SU-DHL-6 (cell line): ENCODE results near the gene LGR4.

ENCODE experiments used
- H2AFZ ChIP-seq: fragments of 200-600 bp; sonication (generic); 2 replicates; pipeline ENCODE4 v1.6.1; 2014; ENCODE audit warnings: low read depth, mild to moderate bottlenecking, moderate library complexity, mixed read lengths, antibody characterized with exemption, low read length; ENCODE audit not compliant: severe bottlenecking
- H3F3A ChIP-seq: fragments of 200-600 bp; shearing (Covaris generic); 2 replicates; pipeline ENCODE4 v1.6.0; 2016; ENCODE audit warnings: antibody characterized with exemption, mild to moderate bottlenecking; ENCODE audit not compliant: insufficient read depth
- H3K27ac ChIP-seq: fragments of 200-600 bp; sonication (generic); 2 replicates; pipeline ENCODE4 v1.5.1; 2016; ENCODE audit warnings: low read depth, mild to moderate bottlenecking, low read length, moderate library complexity, mixed read lengths
- H3K27me3 ChIP-seq: fragments of 200-600 bp; sonication (generic), shearing (Covaris generic); 2 replicates; pipeline ENCODE4 v1.6.0; 2014; ENCODE audit warnings: mild to moderate bottlenecking, low read length
- H3K36me3 ChIP-seq: fragments of 200-600 bp; sonication (generic); 2 replicates; pipeline ENCODE4 v1.6.1; 2014; ENCODE audit warnings: mild to moderate bottlenecking, low read length, mixed read lengths
- H3K4me2 ChIP-seq: fragments of 300-600, 200-600 bp; shearing (Covaris generic), sonication (generic); 2 replicates; pipeline ENCODE4 v1.6.0; 2014; ENCODE audit warnings: low read length, low read depth, mild to moderate bottlenecking; ENCODE audit not compliant: poor library complexity, severe bottlenecking
- H3K4me3 ChIP-seq: fragments of 200-600 bp; sonication (generic); 2 replicates; pipeline ENCODE4 v1.5.1; 2014; ENCODE audit warnings: antibody characterized with exemption, low read length, mild to moderate bottlenecking, mixed read lengths; ENCODE audit not compliant: insufficient read depth, poor library complexity, severe bottlenecking
- H3K79me2 ChIP-seq: fragments of 200-600 bp; sonication (generic); 2 replicates; pipeline ENCODE4 v1.6.1; 2014; ENCODE audit warnings: mild to moderate bottlenecking, low read length, moderate library complexity; ENCODE audit not compliant: insufficient read depth
- H3K9ac ChIP-seq: fragments of 200-600 bp; sonication (generic); 2 replicates; pipeline ENCODE4 v1.7.0; 2014; ENCODE audit warnings: mild to moderate bottlenecking, low read length
- H3K9me2 ChIP-seq: fragments of 200-600 bp; sonication (generic); replicated peaks from 2 replicates; pipeline ENCODE4 v1.6.1; 2014; ENCODE audit warnings: low read length; ENCODE audit not compliant: insufficient read depth
- H3K9me3 ChIP-seq: fragments of 200-600 bp; sonication (generic); 2 replicates; pipeline ENCODE4 v1.6.1; 2014; ENCODE audit warnings: low read length, mixed read lengths; ENCODE audit not compliant: insufficient read depth
- H4K20me1 ChIP-seq: fragments of 200-600 bp; sonication (generic); 2 replicates; pipeline ENCODE4 v1.6.1; 2014; ENCODE audit warnings: low read depth, mild to moderate bottlenecking, antibody characterized with exemption, low read length, moderate library complexity, mixed read lengths
- CTCF ChIP-seq: fragments of 200-600 bp; sonication (generic); IDR thresholded peaks from one replicate; pipeline ENCODE4 v1.5.1; 2017; ENCODE audit warnings: antibody characterized with exemption, mild to moderate bottlenecking, low read length, moderate library complexity; ENCODE audit not compliant: insufficient read depth, poor library complexity, severe bottlenecking
- EZH2phosphoT487 ChIP-seq: fragments of 200-600 bp; sonication (generic), shearing (Covaris generic); conservative IDR thresholded peaks from 2 replicates; pipeline ENCODE4 v1.6.1; 2018; ENCODE audit warnings: mild to moderate bottlenecking, antibody characterized with exemption, low read length, moderate library complexity, mixed read lengths

LGR4 gene

GRCh38 chr11:27506200-27507182, 33.9 kb upstream of the LGR4 start, which contains the start of gene LIN7C:
LIN7C (minus strand) TSS chr11:27506769; CDS start chr11:27506752, 17 bp downstream.
- H3K9me2 ChIP-seq = no peaks in the 10 kb centered on the region
- peak within 1 kb of the TSS; percentile 97 for H3K4me2 ChIP-seq
- H3K4me3 ChIP-seq = peak within 1 kb of the TSS; percentile 90
- H3K27me3 ChIP-seq = no peaks in the 10 kb centered on the region
- 0 out of 2 replicates have a peak, but pooled peaks cover 5% of the 10 kb centered on the region for H4K20me1 ChIP-seq
- peak within 1 kb of the TSS; percentile 72 for H3K27ac ChIP-seq
- H3K36me3 ChIP-seq = peaks cover 6% of the 10 kb centered on the region; the same call in 1 of the 2 replicates
- no peaks in the 10 kb centered on the region for H3K9me3 ChIP-seq
- peak within 1 kb of the TSS; percentile 97 for H2AFZ ChIP-seq
- no peaks in the 10 kb centered on the region; the same call in none of the 2 replicates for H3F3A ChIP-seq
- peaks cover 49% of the 10 kb centered on the region for H3K79me2 ChIP-seq
- H3K9ac ChIP-seq = peak within 1 kb of the TSS; percentile 92
- TF ChIP-seq CTCF (no peak), EZH2phosphoT487 (no peak)

- Histone ChIP-seq H3K4me2 (peak overlapping the region; percentile 97), H3K9me2 (no peaks in the 10 kb centered on the region), H3K9me3 (no peaks in the 10 kb centered on the region), H3K27ac (peak overlapping the region; percentile 72), H3K4me3 (peak overlapping the region; percentile 90), H2AFZ (peak overlapping the region; percentile 97), H3K27me3 (no peaks in the 10 kb centered on the region), H3K79me2 (peaks cover 51% of the 10 kb centered on the region), H3K9ac (peak overlapping the region; percentile 92), H3K36me3 (peaks cover 9% of the 10 kb centered on the region; the same call in 1 of the 2 replicates), H4K20me1 (0 out of 2 replicates have a peak, but pooled peaks cover 5% of the 10 kb centered on the region), H3F3A (no peaks in the 10 kb centered on the region; the same call in none of the 2 replicates)
- TF ChIP-seq EZH2phosphoT487 (no peak), CTCF (no peak)
Observed at GRCh38 chr11:27505781-27506180, 33.2 kb upstream of the LGR4 start.

- Histone ChIP-seq H3K27me3 (no peaks in the 10 kb centered on the region), H3K9ac (no peak overlapping the region), H3F3A (no peaks in the 10 kb centered on the region; the same call in none of the 2 replicates), H3K4me3 (no peak overlapping the region), H4K20me1 (0 out of 2 replicates have a peak, but pooled peaks cover 5% of the 10 kb centered on the region), H3K9me2 (no peaks in the 10 kb centered on the region), H3K36me3 (peaks cover 9% of the 10 kb centered on the region; the same call in 1 of the 2 replicates), H2AFZ (no peak overlapping the region), H3K79me2 (peaks cover 51% of the 10 kb centered on the region), H3K4me2 (peak overlapping the region; percentile 97), H3K9me3 (no peaks in the 10 kb centered on the region), H3K27ac (no peak overlapping the region)
- TF ChIP-seq CTCF (no peak), EZH2phosphoT487 (no peak)
Observed at GRCh38 chr11:27504205-27504604, 31.6 kb upstream of the LGR4 start.
